Memory B cell (primary cell): Measurements from ENCODE around the gene CKAP2L.

ENCODE experiments used
- ATAC-seq: fragments of 150-1000 bp; cut with Tn5 transposase; 2 replicates; pipeline ENCODE4 v1.10.0; 2021; ENCODE audit warnings: low read depth, mild to moderate bottlenecking, moderate library complexity
- DNase-seq, 2 donors: peaks; one replicate each; pipeline ENCODE4 v3.0.0; 2022; ENCODE audit warnings: low spot score in 2 of 2
- H3K27ac Mint-ChIP-seq: one replicate; pipeline ENCODE4 v1.8.0; 2022; ENCODE audit warnings: mild to moderate bottlenecking, moderate library complexity, mixed read lengths
- H3K27me3 Mint-ChIP-seq: one replicate; pipeline ENCODE4 v1.8.0; 2022; ENCODE audit warnings: mixed read lengths
- H3K36me3 Mint-ChIP-seq: one replicate; pipeline ENCODE4 v1.8.0; 2022; ENCODE audit warnings: mild to moderate bottlenecking, mixed read lengths
- H3K4me1 Mint-ChIP-seq: one replicate; pipeline ENCODE4 v1.8.0; 2022; ENCODE audit warnings: mixed read lengths
- H3K4me3 Mint-ChIP-seq: one replicate; pipeline ENCODE4 v1.8.0; 2022; ENCODE audit warnings: mild to moderate bottlenecking, moderate library complexity, mixed read lengths
- H3K9me3 Mint-ChIP-seq: one replicate; pipeline ENCODE4 v1.8.0; 2022; ENCODE audit warnings: mixed read lengths

CKAP2L gene

DNA sequence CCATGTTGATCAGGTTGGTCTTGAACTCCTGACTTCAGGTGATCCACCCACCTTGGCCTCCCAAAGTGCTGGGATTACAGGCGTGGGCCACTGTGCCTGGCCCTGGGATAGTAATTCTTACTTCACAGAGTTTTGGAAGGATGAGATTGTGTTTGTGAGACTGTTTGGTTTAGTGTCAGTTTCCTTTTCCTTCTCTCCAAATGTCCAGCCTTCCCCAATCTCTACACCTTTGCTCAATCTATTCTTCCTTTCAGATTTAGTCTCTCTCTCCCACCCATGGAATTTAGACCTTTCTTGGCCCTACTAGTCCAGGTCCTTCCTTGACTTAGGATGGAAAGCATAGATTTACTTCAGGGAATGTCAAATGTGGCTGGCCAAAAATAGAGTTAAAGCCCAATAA lies 32.1 kb upstream of the CKAP2L start:
- Mint-ChIP-seq H3K36me3 (peaks cover 3% of the 10 kb centered on the region), H3K27me3 (no peaks in the 10 kb centered on the region), H3K9me3 (peaks cover 3% of the 10 kb centered on the region), H3K27ac (no peak overlapping the region), H3K4me1 (peaks cover 18% of the 10 kb centered on the region), H3K4me3 (no peak overlapping the region)
- no peak for DNase-seq
- no peak for ATAC-seq

GRCh38 chr2:112795774-112796173 lies 31.4 kb upstream of the CKAP2L start:
- Mint-ChIP-seq H3K27ac (no peak overlapping the region), H3K27me3 (no peaks in the 10 kb centered on the region), H3K4me1 (peaks cover 18% of the 10 kb centered on the region)

GRCh38 chr2:112794841-112795240 lies 30.4 kb upstream of the CKAP2L start:
- ATAC-seq, result no peak
- peaks cover 18% of the 10 kb centered on the region for H3K4me1 Mint-ChIP-seq
- H3K36me3 Mint-ChIP-seq, result no peaks in the 10 kb centered on the region
- H3K27me3 Mint-ChIP-seq, result no peaks in the 10 kb centered on the region
- no peaks in the 10 kb centered on the region for H3K9me3 Mint-ChIP-seq
- no peak for DNase-seq
- no peak overlapping the region for H3K27ac Mint-ChIP-seq
- H3K4me3 Mint-ChIP-seq, result no peak overlapping the region

More at GRCh38 chr2:112795774-112796173, 31.4 kb upstream of the CKAP2L start:
- ATAC-seq (no peak), DNase-seq (no peak)
- Mint-ChIP-seq H3K36me3 (peaks cover 3% of the 10 kb centered on the region), H3K4me3 (no peak overlapping the region), H3K9me3 (peaks cover 3% of the 10 kb centered on the region)

DNA sequence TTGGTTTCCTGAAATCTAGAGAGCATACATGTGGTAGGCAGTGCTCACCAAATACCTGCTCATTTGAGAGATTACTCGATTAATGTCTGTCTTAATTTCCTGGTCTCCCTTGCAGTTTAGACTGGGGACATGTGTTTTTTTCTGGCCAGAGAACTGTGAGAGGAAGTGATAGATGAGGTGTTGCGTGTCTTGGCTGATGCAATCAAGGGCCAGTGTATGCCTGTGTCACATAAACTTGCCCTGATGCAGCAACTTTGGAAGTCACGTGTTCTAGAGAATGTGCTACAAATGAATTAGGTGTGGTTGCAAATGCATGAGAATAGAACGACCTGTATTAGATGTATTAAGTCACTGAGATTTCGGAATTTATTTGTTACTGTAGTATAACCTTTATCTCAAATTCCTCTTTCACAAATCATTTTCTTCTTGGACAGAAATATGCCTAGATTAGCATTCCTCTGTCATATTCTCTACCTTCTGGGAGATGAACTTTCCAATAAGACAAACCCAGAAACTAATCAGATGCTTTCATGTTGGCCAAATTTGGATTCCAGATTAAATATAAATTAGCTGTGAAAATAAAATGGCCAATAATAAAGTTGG lies 29.8 kb upstream of the CKAP2L start:
- no peak for DNase-seq
- Mint-ChIP-seq H3K36me3 (no peaks in the 10 kb centered on the region), H3K27ac (no peak overlapping the region), H3K4me1 (peaks cover 15% of the 10 kb centered on the region), H3K4me3 (no peak overlapping the region), H3K9me3 (no peaks in the 10 kb centered on the region), H3K27me3 (no peaks in the 10 kb centered on the region)
- ATAC-seq, result peak; percentile 90

GRCh38 chr2:112793449-112793978 lies 29.1 kb upstream of the CKAP2L start:
- DNase-seq (no peak), ATAC-seq (peak; percentile 34)
- Mint-ChIP-seq H3K27me3 (no peaks in the 10 kb centered on the region), H3K9me3 (no peaks in the 10 kb centered on the region), H3K27ac (no peak overlapping the region), H3K36me3 (peaks cover 2% of the 10 kb centered on the region), H3K4me1 (peaks cover 11% of the 10 kb centered on the region), H3K4me3 (no peak overlapping the region)

GRCh38 chr2:112792419-112792818 lies 28.0 kb upstream of the CKAP2L start:
- DNase-seq (no peak), ATAC-seq (no peak)
- peaks cover 2% of the 10 kb centered on the region for H3K36me3 Mint-ChIP-seq
- H3K27me3 Mint-ChIP-seq, result no peaks in the 10 kb centered on the region
- peaks cover 11% of the 10 kb centered on the region for H3K4me1 Mint-ChIP-seq
- H3K4me3 Mint-ChIP-seq, result no peak overlapping the region
- no peak overlapping the region for H3K27ac Mint-ChIP-seq
- no peaks in the 10 kb centered on the region for H3K9me3 Mint-ChIP-seq

DNA sequence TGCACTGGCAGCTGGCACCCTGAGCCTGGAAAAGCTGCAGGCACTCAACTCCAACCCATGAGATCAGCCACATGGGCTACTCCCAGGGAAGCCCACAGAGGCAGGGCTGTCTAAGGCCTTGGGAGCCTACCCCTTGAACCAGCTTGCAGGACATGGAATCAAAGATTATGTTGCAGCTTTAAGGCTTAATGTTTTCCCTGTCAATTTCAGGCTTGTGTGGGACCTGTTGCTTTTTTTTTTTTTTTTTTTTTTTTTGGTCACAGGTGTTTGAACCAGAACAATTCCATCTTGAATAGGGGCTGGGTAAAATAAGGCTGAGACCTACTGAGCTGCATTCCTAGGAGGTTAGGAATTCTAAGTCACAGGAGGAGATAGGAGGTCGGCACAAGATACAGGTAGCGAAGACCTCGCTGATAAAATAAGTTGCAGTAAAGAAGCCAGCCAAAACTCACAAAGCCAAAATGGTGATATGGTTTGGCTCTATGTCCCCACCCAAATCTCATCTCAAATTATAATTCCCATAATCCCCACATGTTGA lies 27.4 kb upstream of the CKAP2L start:
- H3K27me3 Mint-ChIP-seq, result no peaks in the 10 kb centered on the region
- peaks cover 2% of the 10 kb centered on the region for H3K36me3 Mint-ChIP-seq
- no peak overlapping the region for H3K27ac Mint-ChIP-seq
- DNase-seq (no peak), ATAC-seq (no peak)
- H3K4me1 Mint-ChIP-seq, result peaks cover 11% of the 10 kb centered on the region
- no peak overlapping the region for H3K4me3 Mint-ChIP-seq
- no peaks in the 10 kb centered on the region for H3K9me3 Mint-ChIP-seq

GRCh38 chr2:112791019-112791418 lies 26.6 kb upstream of the CKAP2L start:
- H3K36me3 Mint-ChIP-seq, result peaks cover 2% of the 10 kb centered on the region
- no peak for ATAC-seq

GRCh38 chr2:112790305-112790704 lies 25.9 kb upstream of the CKAP2L start:
- Mint-ChIP-seq H3K27ac (no peak overlapping the region), H3K36me3 (peaks cover 2% of the 10 kb centered on the region)

More at GRCh38 chr2:112791019-112791418, 26.6 kb upstream of the CKAP2L start:
- no peak for DNase-seq
- H3K4me3 Mint-ChIP-seq, result no peak overlapping the region
- peaks cover 11% of the 10 kb centered on the region for H3K4me1 Mint-ChIP-seq
- H3K27ac Mint-ChIP-seq, result no peak overlapping the region
- no peaks in the 10 kb centered on the region for H3K9me3 Mint-ChIP-seq
- no peaks in the 10 kb centered on the region for H3K27me3 Mint-ChIP-seq

GRCh38 chr2:112789186-112789585 lies 24.8 kb upstream of the CKAP2L start:
- Mint-ChIP-seq H3K27ac (no peak overlapping the region), H3K27me3 (no peaks in the 10 kb centered on the region), H3K36me3 (peaks cover 2% of the 10 kb centered on the region), H3K4me1 (peaks cover 12% of the 10 kb centered on the region), H3K9me3 (no peaks in the 10 kb centered on the region), H3K4me3 (no peak overlapping the region)
- ATAC-seq (no peak), DNase-seq (no peak)

More at GRCh38 chr2:112790305-112790704, 25.9 kb upstream of the CKAP2L start:
- Mint-ChIP-seq H3K4me1 (peaks cover 8% of the 10 kb centered on the region), H3K4me3 (no peak overlapping the region), H3K9me3 (no peaks in the 10 kb centered on the region), H3K27me3 (no peaks in the 10 kb centered on the region)
- ATAC-seq (no peak), DNase-seq (no peak)

DNA sequence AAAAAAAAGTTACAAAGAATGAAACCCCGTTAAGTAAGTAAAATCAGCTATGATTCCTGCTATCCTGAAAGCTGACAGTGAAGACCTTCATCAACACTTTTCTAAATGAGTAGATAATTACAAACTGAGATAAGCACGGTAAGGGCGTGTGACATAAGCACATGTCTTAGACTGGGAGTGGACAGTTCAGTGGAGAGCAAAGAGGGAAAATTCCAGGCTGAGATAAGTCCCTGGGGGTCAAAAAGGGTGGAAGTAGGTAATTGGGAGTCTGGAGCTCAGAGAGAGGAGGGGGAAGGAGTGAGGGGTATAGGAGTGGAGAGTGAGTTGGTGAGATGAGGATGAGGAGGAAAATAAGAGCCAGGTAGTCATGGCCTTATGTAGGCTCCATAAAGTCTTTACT lies 24.2 kb upstream of the CKAP2L start:
- peaks cover 14% of the 10 kb centered on the region for H3K4me1 Mint-ChIP-seq
- no peak overlapping the region for H3K4me3 Mint-ChIP-seq
- peaks cover 2% of the 10 kb centered on the region for H3K36me3 Mint-ChIP-seq
- H3K9me3 Mint-ChIP-seq, result no peaks in the 10 kb centered on the region
- no peak for ATAC-seq
- no peak overlapping the region for H3K27ac Mint-ChIP-seq
- no peak for DNase-seq
- no peaks in the 10 kb centered on the region for H3K27me3 Mint-ChIP-seq

DNA sequence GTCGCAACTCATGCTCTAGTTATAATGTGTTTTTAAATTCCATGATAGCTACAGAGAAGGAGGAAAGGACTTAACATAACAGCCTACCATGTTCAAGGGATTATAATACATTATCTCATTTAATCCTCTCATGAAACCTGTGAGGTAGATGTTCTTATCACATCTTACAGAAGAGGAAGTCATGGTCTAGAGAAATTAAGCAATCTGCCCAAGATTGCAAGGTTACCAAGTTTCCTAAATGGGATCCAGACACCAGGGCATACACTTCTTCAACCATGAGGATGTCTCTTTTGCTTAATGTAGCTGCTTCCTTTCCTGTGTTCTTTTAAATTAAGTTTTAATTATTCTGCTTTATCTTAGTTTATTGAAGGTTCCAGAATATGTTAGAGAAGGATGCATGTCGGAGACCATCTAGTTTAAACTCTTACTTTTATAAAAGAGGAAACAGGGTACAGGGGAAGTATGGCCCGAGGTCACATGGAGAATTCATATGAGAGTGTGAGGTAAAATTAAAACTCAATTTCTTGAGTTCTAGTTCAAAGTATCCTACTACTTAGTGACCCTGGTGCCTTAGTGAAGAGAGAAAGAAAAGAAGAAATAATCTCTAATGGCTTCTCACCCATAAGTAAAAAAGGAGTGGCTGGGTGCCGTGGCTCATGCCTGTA lies 23.5 kb upstream of the CKAP2L start:
- H3K9me3 Mint-ChIP-seq, result no peaks in the 10 kb centered on the region
- H3K36me3 Mint-ChIP-seq, result peaks cover 2% of the 10 kb centered on the region
- no peak overlapping the region for H3K4me3 Mint-ChIP-seq
- peaks cover 16% of the 10 kb centered on the region for H3K4me1 Mint-ChIP-seq
- DNase-seq, result no peak
- no peaks in the 10 kb centered on the region for H3K27me3 Mint-ChIP-seq
- H3K27ac Mint-ChIP-seq, result no peak overlapping the region
- ATAC-seq, result no peak

- no peaks in the 10 kb centered on the region for H3K9me3 Mint-ChIP-seq
- no peak for DNase-seq
- H3K36me3 Mint-ChIP-seq, result peaks cover 2% of the 10 kb centered on the region
These were observed 22.9 kb upstream of the CKAP2L start for GRCh38 chr2:112787294-112787693.

More at GRCh38 chr2:112787294-112787693, 22.9 kb upstream of the CKAP2L start:
- Mint-ChIP-seq H3K27me3 (no peaks in the 10 kb centered on the region), H3K27ac (no peak overlapping the region), H3K4me1 (peaks cover 22% of the 10 kb centered on the region), H3K4me3 (no peak overlapping the region)
- no peak for ATAC-seq
